OCI-M2 (cell line): ENCODE measurements around the gene GLRX2.
"Not testable (repeated sequence)": the region's sequence is repeated elsewhere in the genome, so short reads cannot be mapped to it uniquely, and the experiment has no call there.

Experiments
- DNase-seq: peaks from one replicate; lab custom pipeline; 2025; ENCODE audit not compliant: unreplicated experiment; lab: John Stamatoyannopoulos, UW

GLRX2 gene

GRCh38 chr1:193104907-193105820 is at the start of gene GLRX2:
Gene GLRX2 (minus strand): TSS chr1:193105414. CDS start chr1:193105382, 32 bp downstream.
- DNase-seq = peak; percentile 37

- DNase-seq = no peak
These were observed 39.8 kb upstream of the GLRX2 start for GRCh38 chr1:193144999-193145398.

GRCh38 chr1:193144361-193144938 is 39.2 kb upstream of the GLRX2 start:
- no peak for DNase-seq

GRCh38 chr1:193143285-193143684 is 38.1 kb upstream of the GLRX2 start:
- DNase-seq = no peak

- DNase-seq = no peak
These were observed 37.2 kb upstream of the GLRX2 start for GRCh38 chr1:193142409-193142808.

GRCh38 chr1:193141804-193142203 is 36.6 kb upstream of the GLRX2 start:
- DNase-seq = no peak

- DNase-seq = no peak
These were observed 35.0 kb upstream of the GLRX2 start for GRCh38 chr1:193140254-193140653.

- no peak for DNase-seq
These were observed 26.1 kb upstream of the GLRX2 start for GRCh38 chr1:193131266-193131860.

- no peak for DNase-seq
These were observed 20.2 kb upstream of the GLRX2 start for GRCh38 chr1:193125369-193125768.

GRCh38 chr1:193123751-193124150 is 18.5 kb upstream of the GLRX2 start:
- no peak for DNase-seq

- peak; percentile 90 for DNase-seq
These were observed 16.7 kb upstream of the GLRX2 start, which contains the start of gene CDC73 for GRCh38 chr1:193121616-193122593. Gene CDC73 (plus strand): TSS chr1:193122031. CDS start chr1:193122201, 170 bp downstream.

GRCh38 chr1:193120604-193121166 is 15.5 kb upstream of the GLRX2 start:
- DNase-seq = no peak

- no peak for DNase-seq
These were observed 13.9 kb upstream of the GLRX2 start for GRCh38 chr1:193118803-193119730.

GRCh38 chr1:193118194-193118593 is 13.0 kb upstream of the GLRX2 start:
- no peak for DNase-seq

- not testable (repeated sequence) for DNase-seq
These were observed 12.0 kb upstream of the GLRX2 start for GRCh38 chr1:193117167-193117566.

- DNase-seq = no peak
These were observed 10.5 kb upstream of the GLRX2 start for GRCh38 chr1:193115629-193116227.

GRCh38 chr1:193114485-193115095 is 9.4 kb upstream of the GLRX2 start:
- DNase-seq = no peak

- DNase-seq = no peak
These were observed 8.7 kb upstream of the GLRX2 start for GRCh38 chr1:193113992-193114332.
